Lower leg skin (tissue), 4 donors: ENCODE data around the gene UBE4B. TPM values are rescaled to one million over a fixed set of nuclear protein-coding genes. Genes with fewer than 3 reads are reported as not detected.

Source experiments
- DNase-seq, 2 donors: peaks; one replicate each; pipeline ENCODE4 v3.0.0-alpha.2; 2019; ENCODE audit warnings: low spot score in 2 of 2
- H3K4me3 ChIP-seq: fragments of 200-600 bp; sonication (generic); 2 replicates; pipeline ENCODE4 v1.5.1; 2017; ENCODE audit warnings: mild to moderate bottlenecking, low read depth; ENCODE audit not compliant: poor library complexity, severe bottlenecking
- POLR2A ChIP-seq, 2 donors: fragments of 450-650 bp; IDR thresholded peaks; one replicate each; pipeline ENCODE4 v1.6.1; 2016 to 2017; ENCODE audit warnings: antibody characterized with exemption in 2 of 2, mild to moderate bottlenecking in 1 of 2, moderate library complexity in 1 of 2
- WGBS, 2 donors: methylation state at CpG; one replicate each; pipeline ENCODE4 v1.1.5; 2018; 5-methylcytosine and 5-hydroxymethylcytosine counted together
- intact Hi-C: fragments of 100-400 bp; cut with DNase I; formaldehyde crosslinking; loops from one replicate; pipeline ENCODE4 v1.15.0; 2023; ENCODE audit warnings: low total_unique reads
- total RNA-seq, 4 donors: library from RNA; depleted of rRNA; stranded (reverse); fragments of >200 nt; gene quantifications; one replicate each; pipeline ENCODE4 v1.1.0, GENCODE V29; 2016
- TF ChIP-seq, protein P1 (sequence below), 3 donors: fragments of 450-650 bp; IDR thresholded peaks; one replicate each; pipeline ENCODE4 v1.5.1; 2016; ENCODE audit warnings: antibody characterized with exemption in 3 of 3, mild to moderate bottlenecking in 3 of 3, moderate library complexity in 2 of 3

UBE4B gene
- total RNA-seq, 4 donors from 2014 or later = 65.7 to 114 (median 69.9) TPM

- 91% methylated on average over 9 of the region's 9 CpGs for WGBS, 2 donors
- no peak for DNase-seq
- H3K4me3 ChIP-seq = no peak overlapping the region
- TF ChIP-seq, protein P1, sequence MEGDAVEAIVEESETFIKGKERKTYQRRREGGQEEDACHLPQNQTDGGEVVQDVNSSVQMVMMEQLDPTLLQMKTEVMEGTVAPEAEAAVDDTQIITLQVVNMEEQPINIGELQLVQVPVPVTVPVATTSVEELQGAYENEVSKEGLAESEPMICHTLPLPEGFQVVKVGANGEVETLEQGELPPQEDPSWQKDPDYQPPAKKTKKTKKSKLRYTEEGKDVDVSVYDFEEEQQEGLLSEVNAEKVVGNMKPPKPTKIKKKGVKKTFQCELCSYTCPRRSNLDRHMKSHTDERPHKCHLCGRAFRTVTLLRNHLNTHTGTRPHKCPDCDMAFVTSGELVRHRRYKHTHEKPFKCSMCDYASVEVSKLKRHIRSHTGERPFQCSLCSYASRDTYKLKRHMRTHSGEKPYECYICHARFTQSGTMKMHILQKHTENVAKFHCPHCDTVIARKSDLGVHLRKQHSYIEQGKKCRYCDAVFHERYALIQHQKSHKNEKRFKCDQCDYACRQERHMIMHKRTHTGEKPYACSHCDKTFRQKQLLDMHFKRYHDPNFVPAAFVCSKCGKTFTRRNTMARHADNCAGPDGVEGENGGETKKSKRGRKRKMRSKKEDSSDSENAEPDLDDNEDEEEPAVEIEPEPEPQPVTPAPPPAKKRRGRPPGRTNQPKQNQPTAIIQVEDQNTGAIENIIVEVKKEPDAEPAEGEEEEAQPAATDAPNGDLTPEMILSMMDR (IDR thresholded peaks at IDR 0.05) = no peak
- no peak for TF ChIP-seq POLR2A (IDR thresholded peaks at IDR 0.05)
- intact Hi-C loops = no loop called here
Observed at GRCh38 chr1:10117865-10118264, 85.1 kb downstream of the UBE4B start.

GRCh38 chr1:10121688-10122087, 88.9 kb downstream of the UBE4B start:
- TF ChIP-seq, protein P1 (IDR thresholded peaks at IDR 0.05) = no peak
- TF ChIP-seq POLR2A (IDR thresholded peaks at IDR 0.05) = no peak
- intact Hi-C loops = no loop called here

GRCh38 chr1:10122926-10123325, 90.2 kb downstream of the UBE4B start:
- 84 to 85% methylated on average over 10 of the region's 10 CpGs for WGBS, 2 donors
- H3K4me3 ChIP-seq = no peak overlapping the region
- TF ChIP-seq, protein P1 (IDR thresholded peaks at IDR 0.05) = no peak
- TF ChIP-seq POLR2A (IDR thresholded peaks at IDR 0.05) = no peak
- no peak for DNase-seq
- intact Hi-C loops = no loop called here

More at GRCh38 chr1:10121688-10122087, 88.9 kb downstream of the UBE4B start:
- no peak overlapping the region for H3K4me3 ChIP-seq
- no peak for DNase-seq
- 93 to 98% methylated on average over 7 of the region's 7 CpGs for WGBS, 2 donors

GRCh38 chr1:10128101-10128765, 95.5 kb downstream of the UBE4B start:
- no peak for DNase-seq
- H3K4me3 ChIP-seq = no peak overlapping the region
- TF ChIP-seq POLR2A (IDR thresholded peaks at IDR 0.05) = no peak
- TF ChIP-seq, protein P1 (IDR thresholded peaks at IDR 0.05) = no peak
- WGBS, 2 donors = 71% methylated on average over 9 of the region's 9 CpGs
- intact Hi-C loops = no loop called here

GRCh38 chr1:10132316-10132715, 99.6 kb downstream of the UBE4B start:
- 97 to 98% methylated on average over 6 of the region's 6 CpGs for WGBS, 2 donors
- TF ChIP-seq POLR2A (IDR thresholded peaks at IDR 0.05) = no peak
- TF ChIP-seq, protein P1 (IDR thresholded peaks at IDR 0.05) = no peak

DNA sequence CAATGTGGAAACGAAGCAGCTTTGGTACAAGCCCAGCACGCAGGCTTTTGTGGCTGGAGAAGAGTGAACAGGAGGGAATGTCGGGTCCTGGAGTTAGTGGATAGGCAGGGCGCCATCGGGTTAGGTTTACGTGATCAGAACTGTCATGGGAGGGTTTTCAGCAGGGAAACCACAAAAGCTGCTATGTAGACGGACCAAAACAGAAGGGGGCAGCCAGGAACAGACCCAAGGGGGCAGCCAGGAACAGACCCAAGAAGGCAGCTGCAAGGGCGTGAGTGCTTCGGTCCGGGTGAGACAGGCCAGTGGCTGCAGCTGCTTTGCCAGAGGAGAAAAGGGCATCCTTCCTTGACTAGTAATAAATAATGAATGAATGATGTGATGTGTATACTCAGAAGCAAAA, 100.1 kb downstream of the UBE4B start:
- TF ChIP-seq, protein P1 (IDR thresholded peaks at IDR 0.05) = no peak
- no peak for TF ChIP-seq POLR2A (IDR thresholded peaks at IDR 0.05)
- WGBS, 2 donors = 81 to 88% methylated on average over 10 of the region's 10 CpGs
- no peak overlapping the region for H3K4me3 ChIP-seq
- intact Hi-C loops = no loop called here
- peak in 1 of 2 donors; percentile 31 for DNase-seq

More at GRCh38 chr1:10132316-10132715, 99.6 kb downstream of the UBE4B start:
- H3K4me3 ChIP-seq = no peak overlapping the region
- no peak for DNase-seq
- intact Hi-C loops = no loop called here
